ENCODE measurements around the gene EGFR.

GRCh38 chr7:55013851-55014250 is 5.0 kb upstream of the EGFR start:
- TF ChIP-seq, protein P1, sequence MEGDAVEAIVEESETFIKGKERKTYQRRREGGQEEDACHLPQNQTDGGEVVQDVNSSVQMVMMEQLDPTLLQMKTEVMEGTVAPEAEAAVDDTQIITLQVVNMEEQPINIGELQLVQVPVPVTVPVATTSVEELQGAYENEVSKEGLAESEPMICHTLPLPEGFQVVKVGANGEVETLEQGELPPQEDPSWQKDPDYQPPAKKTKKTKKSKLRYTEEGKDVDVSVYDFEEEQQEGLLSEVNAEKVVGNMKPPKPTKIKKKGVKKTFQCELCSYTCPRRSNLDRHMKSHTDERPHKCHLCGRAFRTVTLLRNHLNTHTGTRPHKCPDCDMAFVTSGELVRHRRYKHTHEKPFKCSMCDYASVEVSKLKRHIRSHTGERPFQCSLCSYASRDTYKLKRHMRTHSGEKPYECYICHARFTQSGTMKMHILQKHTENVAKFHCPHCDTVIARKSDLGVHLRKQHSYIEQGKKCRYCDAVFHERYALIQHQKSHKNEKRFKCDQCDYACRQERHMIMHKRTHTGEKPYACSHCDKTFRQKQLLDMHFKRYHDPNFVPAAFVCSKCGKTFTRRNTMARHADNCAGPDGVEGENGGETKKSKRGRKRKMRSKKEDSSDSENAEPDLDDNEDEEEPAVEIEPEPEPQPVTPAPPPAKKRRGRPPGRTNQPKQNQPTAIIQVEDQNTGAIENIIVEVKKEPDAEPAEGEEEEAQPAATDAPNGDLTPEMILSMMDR (conservative IDR thresholded peaks at IDR 0.05) = no peak
- TF ChIP-seq ZFX (IDR thresholded peaks at IDR 0.05) = no peak

All from C4-2B (cell line).